H9 (cell line): Measurements from ENCODE around the gene MAGI1. TPM values are rescaled to one million over a fixed set of nuclear protein-coding genes. Genes with fewer than 3 reads are reported as not detected.

ENCODE experiments used
- DNase-seq: peaks from one replicate; pipeline ENCODE4 v3.0.0-alpha.2; 2017
- H2AFZ ChIP-seq: one replicate; pipeline ENCODE4 v1.6.1; 2013; ENCODE audit warnings: mild to moderate bottlenecking, low read length, control low read depth, moderate library complexity
- H2AK5ac ChIP-seq: 2 replicates; pipeline ENCODE4 v1.6.1; 2013; ENCODE audit warnings: low read length, control low read depth, mixed read lengths; ENCODE audit not compliant: insufficient read length
- H2BK120ac ChIP-seq: one replicate; pipeline ENCODE4 v1.6.1; 2013; ENCODE audit warnings: low read depth, mild to moderate bottlenecking, low read length, control low read depth, inconsistent platforms; ENCODE audit not compliant: poor library complexity, severe bottlenecking
- H2BK12ac ChIP-seq: 2 replicates; pipeline ENCODE4 v1.6.1; 2013; ENCODE audit warnings: low read length, control low read depth, mixed read lengths, low read depth; ENCODE audit not compliant: insufficient read length
- H2BK15ac ChIP-seq: 2 replicates; pipeline ENCODE4 v1.6.1; 2013; ENCODE audit warnings: low read depth, low read length, control low read depth
- H2BK20ac ChIP-seq: one replicate; pipeline ENCODE4 v1.6.1; 2013; ENCODE audit warnings: low read depth, mild to moderate bottlenecking, low read length, control low read depth, inconsistent platforms; ENCODE audit not compliant: poor library complexity, severe bottlenecking
- H2BK5ac ChIP-seq: 2 replicates; pipeline ENCODE4 v1.6.1; 2013; ENCODE audit warnings: low read length, control low read depth, mixed read lengths; ENCODE audit not compliant: insufficient read length
- H3K14ac ChIP-seq: 2 replicates; pipeline ENCODE4 v1.6.1; 2013; ENCODE audit warnings: low read length, control low read depth; ENCODE audit not compliant: insufficient read depth
- H3K18ac ChIP-seq: 2 replicates; pipeline ENCODE4 v1.6.1; 2013; ENCODE audit warnings: low read depth, mild to moderate bottlenecking, mixed read lengths, low read length, control low read depth; ENCODE audit not compliant: insufficient read length
- H3K23ac ChIP-seq: 2 replicates; pipeline ENCODE4 v1.6.1; 2013; ENCODE audit warnings: low read length, control low read depth, mixed read lengths, low read depth; ENCODE audit not compliant: insufficient read length
- H3K23me2 ChIP-seq: 2 replicates; pipeline ENCODE4 v1.6.1; 2013; ENCODE audit warnings: low read depth, mild to moderate bottlenecking, mixed read lengths, low read length, control low read depth; ENCODE audit not compliant: insufficient read length, poor library complexity, severe bottlenecking
- H3K27ac ChIP-seq: 2 replicates; pipeline ENCODE4 v1.5.1; 2013; ENCODE audit warnings: low read length, control low read depth, mixed read lengths, low read depth; ENCODE audit not compliant: insufficient read length
- H3K27me3 ChIP-seq: 2 replicates; pipeline ENCODE4 v1.6.1; 2013; ENCODE audit warnings: low read length, control low read depth, inconsistent platforms; ENCODE audit not compliant: insufficient read depth
- H3K4ac ChIP-seq: 2 replicates; pipeline ENCODE4 v1.6.1; 2013; ENCODE audit warnings: low read depth, mild to moderate bottlenecking, control low read depth, inconsistent platforms, low read length, moderate library complexity
- H3K4me1 ChIP-seq: 2 replicates; pipeline ENCODE4 v1.6.1; 2013; ENCODE audit warnings: low read length, control low read depth, inconsistent platforms; ENCODE audit not compliant: insufficient read depth
- H3K4me2 ChIP-seq: 2 replicates; pipeline ENCODE4 v1.6.1; 2013; ENCODE audit warnings: low read length, control low read depth, mixed read lengths; ENCODE audit not compliant: insufficient read length, insufficient read depth
- H3K56ac ChIP-seq: 2 replicates; pipeline ENCODE4 v1.6.1; 2013; ENCODE audit warnings: low read depth, mild to moderate bottlenecking, mixed read lengths, low read length, control low read depth; ENCODE audit not compliant: insufficient read length
- H3K79me1 ChIP-seq: 2 replicates; pipeline ENCODE4 v1.6.1; 2013; ENCODE audit warnings: low read depth, mild to moderate bottlenecking, moderate library complexity, low read length, control low read depth, inconsistent platforms; ENCODE audit not compliant: insufficient read depth, poor library complexity, severe bottlenecking
- H3K79me2 ChIP-seq: 2 replicates; pipeline ENCODE4 v1.6.1; 2013; ENCODE audit warnings: low read length, control low read depth, inconsistent platforms; ENCODE audit not compliant: insufficient read depth
- H3K9ac ChIP-seq: 2 replicates; pipeline ENCODE4 v1.6.1; 2013; ENCODE audit warnings: low read length, control low read depth, mixed read lengths; ENCODE audit not compliant: insufficient read length; ENCODE audit errors: extremely low read depth
- H3K9me3 ChIP-seq: one replicate; pipeline ENCODE4 v1.6.1; 2013; ENCODE audit warnings: low read depth, low read length, inconsistent platforms; ENCODE audit not compliant: control insufficient read depth
- H3T11ph ChIP-seq: one replicate; pipeline ENCODE4 v1.6.1; 2013; ENCODE audit warnings: mild to moderate bottlenecking, low read length, control low read depth, inconsistent platforms
- H4K20me1 ChIP-seq: one replicate; pipeline ENCODE4 v1.6.1; 2013; ENCODE audit not compliant: control insufficient read depth, insufficient read length, insufficient read depth
- H4K5ac ChIP-seq: 2 replicates; pipeline ENCODE4 v1.6.1; 2013; ENCODE audit warnings: low read depth, mild to moderate bottlenecking, mixed read lengths, low read length, control low read depth; ENCODE audit not compliant: insufficient read length
- H4K8ac ChIP-seq: replicated peaks from 2 replicates; pipeline ENCODE4 v1.6.1; 2013; ENCODE audit warnings: low read length, control low read depth, mixed read lengths, low read depth; ENCODE audit not compliant: insufficient read length
- H4K91ac ChIP-seq: 2 replicates; pipeline ENCODE4 v1.6.1; 2013; ENCODE audit warnings: low read depth, mild to moderate bottlenecking, moderate library complexity, mixed read lengths, low read length, control low read depth; ENCODE audit not compliant: insufficient read length
- H3K27ac Mint-ChIP-seq, 3 experiments: 2 replicates in 2 of 3; 3 replicates in 1 of 3; pipeline ENCODE4 v1.8.0; 2020 to 2021; ENCODE audit warnings: mixed read lengths in 3 of 3, mild to moderate bottlenecking in 1 of 3, moderate library complexity in 1 of 3
- H3K27me3 Mint-ChIP-seq: 2 replicates; pipeline ENCODE4 v1.8.0; 2021; ENCODE audit warnings: low read depth, mild to moderate bottlenecking, moderate library complexity, mixed read lengths
- H3K36me3 Mint-ChIP-seq, 3 experiments: 2 replicates in 2 of 3; 3 replicates in 1 of 3; pipeline ENCODE4 v1.8.0; 2020 to 2021; ENCODE audit warnings: low read depth in 3 of 3, mixed read lengths in 3 of 3; ENCODE audit not compliant: insufficient read depth in 1 of 3
- H3K4me1 Mint-ChIP-seq, 2 experiments: 2 replicates each; pipeline ENCODE4 v1.8.0; 2020; ENCODE audit warnings: mixed read lengths in 2 of 2
- H3K4me3 Mint-ChIP-seq, 2 experiments: 2 replicates in 1 of 2; 3 replicates in 1 of 2; pipeline ENCODE4 v1.8.0; 2020 to 2021; ENCODE audit warnings: mild to moderate bottlenecking in 2 of 2, mixed read lengths in 2 of 2, moderate library complexity in 1 of 2
- H3K9me3 Mint-ChIP-seq, 2 experiments: 2 replicates in 1 of 2; 3 replicates in 1 of 2; pipeline ENCODE4 v1.8.0; 2020; ENCODE audit warnings: mild to moderate bottlenecking in 2 of 2, mixed read lengths in 2 of 2, moderate library complexity in 1 of 2
- CTCF ChIP-seq: fragments of 200-600 bp; sonication (generic); conservative IDR thresholded peaks from 3 replicates; pipeline ENCODE4 v1.8.0; 2021; ENCODE audit warnings: antibody characterized with exemption, mild to moderate bottlenecking
- WGBS: extraction: QIAGEN DNeasy Blood & Tissue Kit; methylation state at CpG from one replicate; pipeline ENCODE4 v1.1.7; 2013; ENCODE audit warnings: missing lambda C conversion rate, low lambda C conversion rate, mixed read lengths; ENCODE audit not compliant: insufficient read length; ENCODE audit errors: extremely low coverage; 5-methylcytosine and 5-hydroxymethylcytosine counted together
- total RNA-seq: library from RNA; stranded (reverse); gene quantifications from 2 replicates; pipeline ENCODE4 v1.2.1, GENCODE V29; 2021

The MAGI1 gene
- total RNA-seq, 1 experiment from 2014 or later = 65.7 TPM

GRCh38 chr3:65439641-65440284 lies 599.0 kb downstream of the MAGI1 start:
- no peak overlapping the region for H2AK5ac ChIP-seq
- H3K27me3 ChIP-seq = no peaks in the 10 kb centered on the region
- no peak overlapping the region for H3K18ac ChIP-seq
- H3K9me3 ChIP-seq = no peaks in the 10 kb centered on the region
- no peak overlapping the region for H2BK5ac ChIP-seq
- H3K36me3 Mint-ChIP-seq = peaks cover 21 to 45% (median 34%) of the 10 kb centered on the region in 3 experiments; a peak in 6 of 7 replicates
- no peak overlapping the region for H2BK12ac ChIP-seq
- H3K79me1 ChIP-seq = no peaks in the 10 kb centered on the region
- DNase-seq = peak; percentile 79
- H3T11ph ChIP-seq = no peak overlapping the region
- no peak overlapping the region for H3K56ac ChIP-seq
- no peak overlapping the region for H2AFZ ChIP-seq
- H3K9ac ChIP-seq = no peak overlapping the region
- H3K14ac ChIP-seq = no peak overlapping the region
- no peak overlapping the region for H3K4me2 ChIP-seq
- H3K4me3 Mint-ChIP-seq = no peak overlapping the region
- no peak overlapping the region for H4K5ac ChIP-seq
- no peaks in the 10 kb centered on the region for H3K23me2 ChIP-seq
- H3K4ac ChIP-seq = no peak overlapping the region
- H4K20me1 ChIP-seq = no peaks in the 10 kb centered on the region
- no peak overlapping the region for H4K91ac ChIP-seq
- no peaks in the 10 kb centered on the region for H3K4me1 ChIP-seq
- H2BK20ac ChIP-seq = no peak overlapping the region
- WGBS = no CpG with 5 or more reads among the region's 6 CpGs
- no peaks in the 10 kb centered on the region for H3K27me3 Mint-ChIP-seq
- no peak overlapping the region for H3K27ac ChIP-seq
- H3K27ac Mint-ChIP-seq = peak overlapping the region; percentile 28 to 86 (median 47); a peak in 5 of 7 replicates
- no peak overlapping the region for H4K8ac ChIP-seq
- no peak overlapping the region for H3K23ac ChIP-seq
- peak; percentile 73 for TF ChIP-seq CTCF
- H3K79me2 ChIP-seq = no peaks in the 10 kb centered on the region
- H3K4me1 Mint-ChIP-seq = peaks cover 16 to 17% of the 10 kb centered on the region in 2 experiments
- no peak overlapping the region for H2BK15ac ChIP-seq
- no peak overlapping the region for H2BK120ac ChIP-seq
- H3K9me3 Mint-ChIP-seq = no peaks in the 10 kb centered on the region
